ENCODE measurements around the gene CEP41. TPM values are rescaled to one million over a fixed set of nuclear protein-coding genes. Genes with fewer than 3 reads are reported as not detected.

The CEP41 gene, protein sequence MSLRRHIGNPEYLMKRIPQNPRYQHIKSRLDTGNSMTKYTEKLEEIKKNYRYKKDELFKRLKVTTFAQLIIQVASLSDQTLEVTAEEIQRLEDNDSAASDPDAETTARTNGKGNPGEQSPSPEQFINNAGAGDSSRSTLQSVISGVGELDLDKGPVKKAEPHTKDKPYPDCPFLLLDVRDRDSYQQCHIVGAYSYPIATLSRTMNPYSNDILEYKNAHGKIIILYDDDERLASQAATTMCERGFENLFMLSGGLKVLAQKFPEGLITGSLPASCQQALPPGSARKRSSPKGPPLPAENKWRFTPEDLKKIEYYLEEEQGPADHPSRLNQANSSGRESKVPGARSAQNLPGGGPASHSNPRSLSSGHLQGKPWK
- total RNA-seq: 9.1 and 9.8 TPM in 2 replicates

DNA sequence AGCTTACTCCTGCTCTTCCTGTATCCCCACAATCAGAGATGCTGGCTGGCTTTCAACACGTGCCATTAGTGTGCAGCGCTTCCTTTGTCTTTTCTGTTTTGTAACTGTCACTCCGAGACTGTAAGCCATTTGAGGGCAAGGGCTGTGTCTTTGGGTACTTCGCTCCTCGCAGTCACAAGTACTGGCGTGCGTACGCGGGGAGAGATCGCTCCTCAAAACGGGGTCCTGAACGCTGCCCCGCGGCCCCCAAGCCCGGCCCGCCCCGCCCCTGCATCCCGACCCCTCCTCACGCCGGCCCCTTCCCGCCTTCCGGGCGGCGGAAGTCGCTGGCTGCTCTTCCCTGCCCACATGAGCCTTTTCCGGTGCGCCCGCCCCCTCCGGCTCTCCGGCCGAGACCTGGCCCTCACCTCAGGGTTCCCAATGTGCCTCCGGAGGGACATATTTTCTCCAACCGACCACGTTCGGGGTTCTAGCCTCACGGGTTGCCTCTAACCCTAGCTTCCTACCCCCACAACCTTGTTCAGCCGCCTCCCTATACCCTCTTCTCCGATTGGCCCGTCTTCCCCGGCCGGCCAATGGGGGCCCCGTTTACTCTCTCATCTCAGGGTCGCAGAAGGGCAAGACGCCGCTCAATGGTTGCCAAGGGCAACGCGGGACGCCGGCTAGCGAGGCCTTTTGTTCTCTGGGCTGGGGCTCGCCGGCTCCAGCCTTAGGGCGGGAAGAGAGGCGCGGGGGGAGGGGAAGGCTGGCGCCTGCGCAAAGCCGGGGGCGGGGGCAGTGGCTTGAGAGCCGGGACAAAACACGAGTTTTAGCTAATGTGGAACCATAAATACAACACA lies at the start of gene CEP41:
Gene CEP41 (minus strand): TSS at position 490 of the 839 bp plus-strand sequence. CDS start 50 bp downstream, at position 440.
- TF ChIP-seq, protein P1, sequence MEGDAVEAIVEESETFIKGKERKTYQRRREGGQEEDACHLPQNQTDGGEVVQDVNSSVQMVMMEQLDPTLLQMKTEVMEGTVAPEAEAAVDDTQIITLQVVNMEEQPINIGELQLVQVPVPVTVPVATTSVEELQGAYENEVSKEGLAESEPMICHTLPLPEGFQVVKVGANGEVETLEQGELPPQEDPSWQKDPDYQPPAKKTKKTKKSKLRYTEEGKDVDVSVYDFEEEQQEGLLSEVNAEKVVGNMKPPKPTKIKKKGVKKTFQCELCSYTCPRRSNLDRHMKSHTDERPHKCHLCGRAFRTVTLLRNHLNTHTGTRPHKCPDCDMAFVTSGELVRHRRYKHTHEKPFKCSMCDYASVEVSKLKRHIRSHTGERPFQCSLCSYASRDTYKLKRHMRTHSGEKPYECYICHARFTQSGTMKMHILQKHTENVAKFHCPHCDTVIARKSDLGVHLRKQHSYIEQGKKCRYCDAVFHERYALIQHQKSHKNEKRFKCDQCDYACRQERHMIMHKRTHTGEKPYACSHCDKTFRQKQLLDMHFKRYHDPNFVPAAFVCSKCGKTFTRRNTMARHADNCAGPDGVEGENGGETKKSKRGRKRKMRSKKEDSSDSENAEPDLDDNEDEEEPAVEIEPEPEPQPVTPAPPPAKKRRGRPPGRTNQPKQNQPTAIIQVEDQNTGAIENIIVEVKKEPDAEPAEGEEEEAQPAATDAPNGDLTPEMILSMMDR (IDR thresholded peaks at IDR 0.05; ENCODE audit: extremely low read depth, low read depth, low read length): no peak
- Histone ChIP-seq H3K79me2 (ENCODE audit: insufficient read depth, low read length) (peaks cover 6% of the 10 kb centered on the region), H3K36me3 (ENCODE audit: insufficient read depth, low read length) (no peaks in the 10 kb centered on the region), H3K4me3 (ENCODE audit: insufficient read depth, low read length) (peak within 1 kb of the TSS; percentile 90), H3K27me3 (ENCODE audit: insufficient read depth, low read length) (no peaks in the 10 kb centered on the region), H3K4me2 (ENCODE audit: insufficient read depth, low read length) (peak within 1 kb of the TSS; percentile 76), H3K4me1 (ENCODE audit: insufficient read depth, low read length) (peaks cover 15% of the 10 kb centered on the region), H3K27ac (ENCODE audit: low read depth, low read length) (peak within 1 kb of the TSS; percentile 82), H4K20me1 (ENCODE audit: insufficient read depth, low read length) (no peaks in the 10 kb centered on the region), H2AFZ (ENCODE audit: low read length) (peak within 1 kb of the TSS; percentile 97), H3K9me3 (ENCODE audit: low read depth, low read length) (no peaks in the 10 kb centered on the region)
- DNase-seq (ENCODE audit: insufficient read length, low spot score, missing footprints): peak; percentile 98

DNA sequence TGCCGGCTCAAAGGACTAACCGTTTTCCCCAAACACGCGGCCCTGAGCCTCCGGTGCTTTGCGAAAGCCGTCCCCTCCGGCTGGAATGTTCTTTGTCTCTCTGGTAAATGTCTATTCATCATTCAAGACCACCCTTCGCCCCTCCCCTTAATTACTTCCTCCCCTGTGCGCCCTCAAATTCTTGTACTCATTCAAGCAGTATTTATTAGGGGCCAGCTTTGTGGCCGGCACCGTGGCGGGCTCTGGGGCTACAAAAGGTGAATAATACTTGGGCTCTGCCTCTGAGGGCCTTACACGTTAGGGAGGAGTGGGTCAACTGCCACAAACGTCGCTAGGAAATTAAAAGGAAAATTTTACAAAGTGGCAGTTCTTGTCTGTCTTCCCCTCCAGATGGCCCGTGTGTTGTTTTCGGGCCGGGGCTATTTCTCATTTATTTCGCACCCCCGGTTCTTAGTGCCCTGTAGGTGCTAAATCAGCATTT lies 49.5 kb upstream of the CEP41 start:
- DNase-seq (ENCODE audit: insufficient read length, low spot score, missing footprints): peak; percentile 79
- Histone ChIP-seq H3K27me3 (ENCODE audit: insufficient read depth, low read length) (peaks cover 3% of the 10 kb centered on the region), H3K79me2 (ENCODE audit: insufficient read depth, low read length) (peaks cover 30% of the 10 kb centered on the region), H2AFZ (ENCODE audit: low read length) (no peak overlapping the region), H3K36me3 (ENCODE audit: insufficient read depth, low read length) (no peaks in the 10 kb centered on the region), H3K4me1 (ENCODE audit: insufficient read depth, low read length) (peaks cover 27% of the 10 kb centered on the region), H3K4me2 (ENCODE audit: insufficient read depth, low read length) (peak overlapping the region; percentile 77), H3K4me3 (ENCODE audit: insufficient read depth, low read length) (no peak overlapping the region), H3K27ac (ENCODE audit: low read depth, low read length) (no peak overlapping the region), H3K9me3 (ENCODE audit: low read depth, low read length) (no peaks in the 10 kb centered on the region), H4K20me1 (ENCODE audit: insufficient read depth, low read length) (no peaks in the 10 kb centered on the region)
- TF ChIP-seq, protein P1 (IDR thresholded peaks at IDR 0.05; ENCODE audit: extremely low read depth, low read depth, low read length): no peak

DNA sequence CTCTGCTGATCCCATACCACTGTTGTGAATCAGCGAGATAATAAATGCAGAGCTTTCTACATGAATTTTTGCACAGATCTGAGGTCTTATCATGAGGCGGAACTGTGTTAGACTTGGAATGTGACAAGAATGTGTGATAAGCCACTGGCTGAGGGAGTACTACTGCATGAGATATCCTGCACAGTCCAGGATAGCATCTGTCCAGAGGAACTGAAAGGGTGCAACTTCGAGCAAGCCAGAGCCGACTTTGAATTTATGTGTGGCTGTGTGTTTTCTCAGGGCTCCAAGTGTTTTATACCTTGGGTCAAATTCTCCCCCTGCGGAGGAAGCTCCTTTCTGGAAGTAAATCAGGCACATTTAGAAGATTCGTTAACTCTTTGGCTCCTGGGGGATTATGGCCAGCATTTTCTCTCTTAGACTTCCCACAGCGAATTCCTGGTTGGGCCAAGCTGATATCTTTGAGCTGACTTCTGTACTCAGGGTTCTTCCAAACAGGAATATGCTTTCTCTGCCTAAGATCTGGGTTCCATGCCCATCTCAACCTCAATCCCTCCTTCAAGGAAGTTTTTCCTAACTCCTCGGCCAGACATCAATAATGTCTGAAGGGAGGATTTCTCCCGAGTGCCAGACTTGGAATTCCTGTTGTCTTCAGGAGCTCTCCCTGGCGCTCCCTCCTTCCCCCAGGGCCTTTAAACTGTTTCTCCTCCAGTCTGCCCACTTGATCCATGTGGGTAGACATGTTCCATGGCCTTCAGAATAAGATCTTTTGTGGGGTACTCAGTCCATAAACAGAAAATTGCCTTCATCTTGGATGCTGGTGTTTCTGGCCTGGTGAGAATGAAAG lies 48.5 kb upstream of the CEP41 start:
- peak overlapping the region; percentile 53 for H3K27ac ChIP-seq (ENCODE audit: low read depth, low read length)
- no peaks in the 10 kb centered on the region for H3K36me3 ChIP-seq (ENCODE audit: insufficient read depth, low read length)
- peak overlapping the region; percentile 4 for H3K4me3 ChIP-seq (ENCODE audit: insufficient read depth, low read length)
- H3K79me2 ChIP-seq (ENCODE audit: insufficient read depth, low read length): peaks cover 21% of the 10 kb centered on the region
- H4K20me1 ChIP-seq (ENCODE audit: insufficient read depth, low read length): no peaks in the 10 kb centered on the region
- DNase-seq (ENCODE audit: insufficient read length, low spot score, missing footprints): peak; percentile 94
- no peaks in the 10 kb centered on the region for H3K9me3 ChIP-seq (ENCODE audit: low read depth, low read length)
- TF ChIP-seq, protein P1 (IDR thresholded peaks at IDR 0.05; ENCODE audit: extremely low read depth, low read depth, low read length): no peak
- peak overlapping the region; percentile 51 for H3K4me2 ChIP-seq (ENCODE audit: insufficient read depth, low read length)
- no peak overlapping the region for H2AFZ ChIP-seq (ENCODE audit: low read length)
- peaks cover 4% of the 10 kb centered on the region for H3K27me3 ChIP-seq (ENCODE audit: insufficient read depth, low read length)
- peaks cover 24% of the 10 kb centered on the region for H3K4me1 ChIP-seq (ENCODE audit: insufficient read depth, low read length)
